HG03139 (cell line): ENCODE data around the gene DISC1.
"Not testable (repeated sequence)": the region's sequence is repeated elsewhere in the genome, so short reads cannot be mapped to it uniquely, and the experiment has no call there.

ENCODE experiments used
- ATAC-seq: cut with Tn5 transposase; IDR thresholded peaks from one replicate; pipeline ENCODE4 v1.9.1; 2021; ENCODE audit not compliant: unreplicated experiment

Gene DISC1

GRCh38 chr1:231626535-231626950 is at the start of gene DISC1:
TSS of gene DISC1 (plus strand) at chr1:231626790. CDS start at chr1:231626868, 78 bp downstream.
- ATAC-seq: peak; percentile 60

GRCh38 chr1:231576804-231577718 is 49.5 kb upstream of the DISC1 start:
- no peak for ATAC-seq

DNA sequence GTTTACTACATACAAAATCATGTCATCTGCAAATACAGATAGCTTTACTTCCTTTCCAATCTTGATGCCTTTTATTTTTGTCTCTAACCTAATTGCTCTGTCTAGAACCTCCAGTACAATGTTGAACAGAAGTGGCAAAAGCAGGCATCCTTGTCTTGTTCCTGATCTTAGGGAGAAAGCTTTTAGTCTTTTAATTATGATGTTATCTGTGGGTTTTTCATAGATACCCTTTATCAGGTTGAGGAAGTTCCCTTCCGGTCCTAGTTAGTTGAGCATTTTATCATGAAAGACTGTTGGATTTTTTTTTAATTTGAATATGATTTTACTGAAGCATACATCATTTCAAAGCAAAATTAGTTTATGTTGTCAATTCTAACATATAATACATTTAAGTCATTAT is 45.7 kb upstream of the DISC1 start:
- ATAC-seq: no peak

DNA sequence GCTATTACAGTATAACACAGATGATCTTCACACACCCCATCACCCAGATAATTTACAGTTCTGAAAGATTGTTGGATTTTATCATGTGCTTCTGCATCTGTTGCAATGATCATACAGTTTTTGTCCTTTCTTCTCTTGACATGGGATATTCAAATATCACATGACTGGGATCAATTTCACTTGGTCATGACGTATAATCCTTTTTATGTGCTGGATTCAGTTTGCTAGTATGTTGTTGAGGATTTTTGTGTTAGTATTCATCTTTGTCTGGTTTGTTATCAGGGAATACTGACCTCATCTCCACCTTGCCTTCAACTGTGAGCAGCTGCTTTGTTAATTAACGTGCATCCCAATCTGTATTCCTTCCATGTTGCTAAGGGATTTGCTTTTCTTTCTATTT is 44.7 kb upstream of the DISC1 start:
- ATAC-seq: no peak

- ATAC-seq: no peak
These were observed 43.2 kb upstream of the DISC1 start for GRCh38 chr1:231583376-231583775.

GRCh38 chr1:231584117-231584516 is 42.5 kb upstream of the DISC1 start:
- ATAC-seq: no peak

GRCh38 chr1:231584921-231585320 is 41.7 kb upstream of the DISC1 start:
- ATAC-seq: no peak

DNA sequence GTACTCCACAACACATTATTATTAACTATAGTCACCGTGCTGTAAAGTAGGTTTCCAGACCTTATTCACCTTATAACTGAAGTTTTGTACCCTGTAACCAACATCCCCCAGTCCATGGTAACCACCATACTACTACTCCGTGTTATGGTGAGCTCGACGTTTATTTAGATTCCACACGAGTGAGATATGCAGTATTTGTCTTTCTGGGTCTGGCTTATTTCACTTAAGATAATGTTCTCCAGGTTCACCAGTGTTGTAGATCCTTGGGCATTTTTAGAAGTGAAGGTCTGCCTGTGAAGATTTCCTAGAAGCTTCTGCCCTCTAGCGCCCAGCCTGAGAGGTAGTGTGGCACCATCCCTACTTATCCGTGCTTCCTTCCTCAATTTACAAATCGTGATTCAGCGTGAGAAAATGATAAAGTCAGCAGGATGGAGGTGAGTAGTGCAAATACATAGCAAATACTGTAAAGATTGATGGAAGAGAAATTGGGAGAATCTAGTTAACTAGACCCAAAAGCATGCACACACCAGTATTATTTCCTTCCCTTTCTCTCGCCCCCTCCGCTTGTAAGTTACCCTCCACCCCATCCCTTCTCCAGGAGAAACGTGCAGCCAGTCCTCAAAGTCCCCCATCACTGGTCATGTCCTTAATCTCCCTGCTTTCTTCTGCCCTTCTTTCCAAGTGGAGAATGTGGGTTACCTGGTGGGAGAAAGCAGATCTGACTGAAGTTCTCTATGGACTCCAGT is 36.0 kb upstream of the DISC1 start:
- no peak for ATAC-seq

DNA sequence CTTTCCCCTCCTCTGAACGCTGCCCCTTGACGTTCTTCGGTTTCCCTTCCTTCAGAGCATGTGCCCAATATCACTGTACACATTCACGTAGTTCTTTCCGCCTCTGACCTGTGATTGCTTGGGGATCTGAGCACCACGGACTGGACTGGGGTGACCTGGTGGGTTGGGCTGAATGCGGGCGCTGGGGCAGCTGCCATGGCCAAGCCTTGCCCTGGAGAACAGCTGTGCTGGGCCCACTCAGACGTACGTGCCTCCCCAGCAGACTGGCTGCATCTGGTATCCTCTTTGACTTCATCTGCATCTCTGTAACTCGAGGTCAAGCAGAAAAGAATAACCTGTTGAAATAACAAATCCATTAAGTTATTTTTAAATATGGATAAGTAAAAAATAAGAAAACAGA is 35.1 kb upstream of the DISC1 start:
- no peak for ATAC-seq

DNA sequence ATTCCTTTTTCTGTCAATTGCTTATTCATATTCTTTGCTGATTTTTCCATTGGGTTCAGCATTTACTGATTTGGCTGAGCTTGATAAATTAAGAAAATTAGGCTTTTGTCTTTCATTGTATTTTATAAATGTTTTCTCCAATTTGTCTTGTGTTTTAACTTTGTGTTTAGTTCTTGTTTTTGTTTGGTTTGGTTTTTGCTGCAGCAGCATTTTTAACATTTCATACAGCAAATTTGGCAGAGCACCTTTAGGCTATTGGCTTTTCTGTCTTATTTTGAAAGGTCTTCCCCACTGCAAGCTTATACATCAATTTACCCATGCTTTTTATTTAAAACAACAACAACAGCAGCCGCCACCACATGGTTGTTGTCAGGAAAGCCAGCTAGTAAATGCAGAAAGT is 33.8 kb upstream of the DISC1 start:
- no peak for ATAC-seq

DNA sequence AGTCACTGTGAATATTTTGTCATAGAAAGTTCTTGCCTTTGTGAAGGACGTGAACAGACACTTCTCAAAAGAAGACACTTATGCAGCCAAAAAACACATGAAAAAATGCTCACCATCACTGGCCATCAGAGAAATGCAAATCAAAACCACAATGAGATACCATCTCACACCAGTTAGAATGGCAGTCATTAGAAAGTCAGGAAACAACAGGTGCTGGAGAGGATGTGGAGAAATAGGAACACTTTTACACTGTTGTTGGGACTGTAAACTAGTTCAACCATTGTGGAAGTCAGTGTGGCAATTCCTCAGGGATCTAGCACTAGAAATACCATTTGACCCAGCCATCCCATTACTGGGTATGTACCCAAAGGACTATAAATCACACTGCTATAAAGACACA is 33.3 kb upstream of the DISC1 start:
- ATAC-seq: not testable (repeated sequence)

GRCh38 chr1:231594123-231594522 is 32.5 kb upstream of the DISC1 start:
- no peak for ATAC-seq

- no peak for ATAC-seq
These were observed 31.8 kb upstream of the DISC1 start for GRCh38 chr1:231594749-231595148.

DNA sequence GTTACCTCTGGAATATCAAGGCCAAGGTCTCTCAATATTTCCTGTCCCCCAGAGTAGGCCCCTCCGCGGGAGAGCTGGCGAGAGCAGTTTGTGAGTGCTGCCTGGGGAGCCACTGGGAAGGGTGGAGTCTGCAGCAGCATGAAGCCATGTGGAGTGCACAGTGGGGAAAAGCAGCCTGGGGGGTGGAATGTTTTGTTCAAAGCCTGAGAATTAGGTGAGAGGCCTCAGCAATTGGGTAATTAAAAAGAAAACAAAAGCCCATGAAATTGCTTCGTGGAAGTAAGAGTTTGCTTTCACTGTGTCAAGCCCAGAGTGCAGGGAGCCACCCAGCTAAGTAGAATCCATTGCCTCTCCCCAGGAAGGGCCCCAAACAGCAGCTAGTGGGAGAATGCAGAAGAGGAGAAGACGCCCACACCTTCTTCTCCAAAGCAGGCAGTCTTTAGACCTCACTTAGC is 30.2 kb upstream of the DISC1 start:
- no peak for ATAC-seq

DNA sequence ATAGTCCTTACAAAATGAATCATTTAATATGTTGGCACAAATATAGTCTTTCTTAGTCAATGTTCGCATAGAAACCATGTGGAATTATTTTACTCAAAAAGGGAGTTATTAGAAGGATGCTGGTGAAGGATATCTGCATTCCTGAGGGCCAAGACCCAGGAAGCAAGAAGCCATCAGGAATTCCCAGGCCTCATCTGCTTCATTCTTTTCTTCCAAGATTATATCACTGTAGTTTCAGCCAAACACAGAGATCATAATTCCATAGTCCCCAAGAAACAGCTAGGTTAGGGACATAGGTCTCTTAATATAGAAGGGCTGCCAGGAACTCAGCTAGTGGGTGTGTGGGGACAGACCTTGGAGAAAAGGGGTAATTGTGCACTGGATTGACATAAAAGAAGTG is 28.6 kb upstream of the DISC1 start:
- ATAC-seq: no peak

GRCh38 chr1:231600458-231600976 is 26.1 kb upstream of the DISC1 start:
- no peak for ATAC-seq

DNA sequence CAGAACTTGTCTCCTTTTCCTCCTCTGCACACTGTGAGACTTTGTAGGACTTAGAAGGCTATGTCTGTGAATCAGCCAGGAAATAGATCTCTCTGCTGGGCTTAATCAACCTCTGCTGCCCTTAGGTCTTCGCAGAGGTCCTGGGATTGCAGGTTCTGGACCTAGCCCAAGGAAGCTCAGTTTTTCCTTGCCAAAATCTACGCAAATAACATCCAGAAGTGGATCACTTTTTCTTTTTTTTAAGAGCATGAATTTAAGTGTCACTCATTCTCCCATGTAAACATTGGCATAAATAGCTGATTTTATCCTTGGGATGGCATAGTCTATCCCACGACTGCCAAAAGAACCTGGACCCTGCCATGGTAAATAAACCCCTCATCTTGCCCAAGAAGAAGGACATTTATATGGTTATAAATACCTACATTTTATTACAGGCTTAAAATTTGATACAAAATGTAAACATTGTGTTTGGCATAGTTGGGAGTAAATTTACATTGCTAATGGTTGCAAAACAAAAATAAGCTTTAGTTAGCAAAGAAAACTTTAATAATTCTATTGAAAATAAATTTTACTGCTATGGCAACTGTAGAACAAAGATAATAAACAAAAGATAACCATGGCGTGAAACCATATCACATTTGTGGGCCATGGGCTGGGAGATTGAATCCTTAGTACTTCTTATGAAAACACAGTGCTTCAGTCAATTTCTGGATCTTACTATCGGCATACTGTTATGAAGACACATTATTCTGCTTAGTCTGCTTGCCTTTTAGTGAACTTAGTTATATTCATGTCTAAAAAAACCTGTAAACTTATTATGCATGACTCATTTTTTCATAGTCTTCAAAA is 24.5 kb upstream of the DISC1 start:
- ATAC-seq: no peak

DNA sequence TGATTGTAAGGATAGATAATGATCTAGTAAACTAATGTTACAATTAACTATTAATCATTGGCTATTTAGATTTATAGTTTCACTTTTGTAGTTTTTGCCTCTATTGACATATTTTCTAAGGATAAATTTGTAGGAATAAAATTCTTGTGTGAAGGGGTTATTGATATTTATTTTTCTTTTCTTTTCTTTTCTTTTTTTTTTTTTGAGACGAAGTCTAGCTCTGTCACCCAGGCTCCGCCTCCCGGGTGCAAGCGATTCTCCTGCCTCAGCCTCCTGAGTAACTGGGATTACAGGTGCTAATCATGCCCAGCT is 24.0 kb upstream of the DISC1 start:
- ATAC-seq: no peak

GRCh38 chr1:231603598-231604275 is 22.9 kb upstream of the DISC1 start:
- ATAC-seq: no peak

GRCh38 chr1:231604276-231604621 is 22.3 kb upstream of the DISC1 start:
- ATAC-seq: no peak
